BE2C (cell line): ENCODE data around the gene AFG1L.

Source experiments
- DNase-seq: peaks from one replicate; pipeline ENCODE4 v3.0.0-alpha.2; 2020
- H3K27me3 ChIP-seq: fragments of 250-450 bp; sonication (Bioruptor Pico); 2 replicates; pipeline ENCODE4 v1.5.1; 2020; ENCODE audit warnings: mild to moderate bottlenecking
- H3K36me3 ChIP-seq: fragments of 250-450 bp; sonication (Bioruptor Pico); 2 replicates; pipeline ENCODE4 v1.5.1; 2020; ENCODE audit warnings: mild to moderate bottlenecking
- H3K4me1 ChIP-seq: fragments of 250-450 bp; sonication (Bioruptor Pico); 2 replicates; pipeline ENCODE4 v1.5.1; 2020
- H3K4me3 ChIP-seq: 2 replicates; pipeline ENCODE4 v1.5.1; 2011; ENCODE audit warnings: low read depth, low read length
- H3K9me3 ChIP-seq: fragments of 250-450 bp; sonication (Bioruptor Pico); 2 replicates; pipeline ENCODE4 v1.5.1; 2020
- TF ChIP-seq, protein P1 (sequence below): IDR thresholded peaks from 2 replicates; pipeline ENCODE4 v1.5.1; 2012; ENCODE audit warnings: mild to moderate bottlenecking, low read depth, low read length

Gene AFG1L

GRCh38 chr6:108541843-108542759, 247.2 kb downstream of the AFG1L start:
- no peaks in the 10 kb centered on the region; the same call in 1 of the 2 replicates for H3K9me3 ChIP-seq

GRCh38 chr6:108543175-108543940, 248.5 kb downstream of the AFG1L start:
- TF ChIP-seq, protein P1, sequence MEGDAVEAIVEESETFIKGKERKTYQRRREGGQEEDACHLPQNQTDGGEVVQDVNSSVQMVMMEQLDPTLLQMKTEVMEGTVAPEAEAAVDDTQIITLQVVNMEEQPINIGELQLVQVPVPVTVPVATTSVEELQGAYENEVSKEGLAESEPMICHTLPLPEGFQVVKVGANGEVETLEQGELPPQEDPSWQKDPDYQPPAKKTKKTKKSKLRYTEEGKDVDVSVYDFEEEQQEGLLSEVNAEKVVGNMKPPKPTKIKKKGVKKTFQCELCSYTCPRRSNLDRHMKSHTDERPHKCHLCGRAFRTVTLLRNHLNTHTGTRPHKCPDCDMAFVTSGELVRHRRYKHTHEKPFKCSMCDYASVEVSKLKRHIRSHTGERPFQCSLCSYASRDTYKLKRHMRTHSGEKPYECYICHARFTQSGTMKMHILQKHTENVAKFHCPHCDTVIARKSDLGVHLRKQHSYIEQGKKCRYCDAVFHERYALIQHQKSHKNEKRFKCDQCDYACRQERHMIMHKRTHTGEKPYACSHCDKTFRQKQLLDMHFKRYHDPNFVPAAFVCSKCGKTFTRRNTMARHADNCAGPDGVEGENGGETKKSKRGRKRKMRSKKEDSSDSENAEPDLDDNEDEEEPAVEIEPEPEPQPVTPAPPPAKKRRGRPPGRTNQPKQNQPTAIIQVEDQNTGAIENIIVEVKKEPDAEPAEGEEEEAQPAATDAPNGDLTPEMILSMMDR: no peak
- Histone ChIP-seq H3K27me3 (no peaks in the 10 kb centered on the region), H3K36me3 (no peaks in the 10 kb centered on the region), H3K4me1 (peaks cover 3% of the 10 kb centered on the region; the same call in 1 of the 2 replicates), H3K4me3 (no peak overlapping the region), H3K9me3 (no peaks in the 10 kb centered on the region; the same call in 1 of the 2 replicates)
- DNase-seq: no peak

More at GRCh38 chr6:108541843-108542759, 247.2 kb downstream of the AFG1L start:
- Histone ChIP-seq H3K27me3 (no peaks in the 10 kb centered on the region), H3K4me3 (peak overlapping the region; percentile 51), H3K4me1 (peaks cover 3% of the 10 kb centered on the region; the same call in 1 of the 2 replicates), H3K36me3 (no peaks in the 10 kb centered on the region)
- TF ChIP-seq, protein P1: peak; percentile 96
- DNase-seq: peak; percentile 71

DNA sequence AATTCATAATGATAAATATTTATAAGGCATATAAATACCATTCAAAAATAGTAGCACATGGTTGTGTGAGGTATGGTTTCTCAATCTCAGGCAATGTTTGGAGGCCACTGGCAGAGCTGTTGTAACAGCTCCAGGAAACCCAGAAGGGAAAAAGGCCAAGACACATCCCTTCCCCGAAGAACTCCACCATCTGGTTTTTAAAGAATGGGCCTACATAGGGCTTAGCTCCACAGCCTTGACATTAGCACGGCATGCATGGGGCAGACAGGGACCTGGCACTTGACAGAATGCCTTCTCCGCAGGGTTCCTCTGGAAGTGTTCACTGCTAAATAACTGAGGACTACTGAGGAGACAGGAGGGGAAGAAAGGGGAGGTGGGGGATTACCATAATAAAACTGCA, 249.8 kb downstream of the AFG1L start:
- no peaks in the 10 kb centered on the region for H3K36me3 ChIP-seq
- TF ChIP-seq, protein P1: no peak
- H3K9me3 ChIP-seq: no peaks in the 10 kb centered on the region; the same call in 1 of the 2 replicates
- H3K4me3 ChIP-seq: no peak overlapping the region
- H3K27me3 ChIP-seq: no peaks in the 10 kb centered on the region
- H3K4me1 ChIP-seq: peaks cover 3% of the 10 kb centered on the region; the same call in 1 of the 2 replicates
- DNase-seq: no peak

DNA sequence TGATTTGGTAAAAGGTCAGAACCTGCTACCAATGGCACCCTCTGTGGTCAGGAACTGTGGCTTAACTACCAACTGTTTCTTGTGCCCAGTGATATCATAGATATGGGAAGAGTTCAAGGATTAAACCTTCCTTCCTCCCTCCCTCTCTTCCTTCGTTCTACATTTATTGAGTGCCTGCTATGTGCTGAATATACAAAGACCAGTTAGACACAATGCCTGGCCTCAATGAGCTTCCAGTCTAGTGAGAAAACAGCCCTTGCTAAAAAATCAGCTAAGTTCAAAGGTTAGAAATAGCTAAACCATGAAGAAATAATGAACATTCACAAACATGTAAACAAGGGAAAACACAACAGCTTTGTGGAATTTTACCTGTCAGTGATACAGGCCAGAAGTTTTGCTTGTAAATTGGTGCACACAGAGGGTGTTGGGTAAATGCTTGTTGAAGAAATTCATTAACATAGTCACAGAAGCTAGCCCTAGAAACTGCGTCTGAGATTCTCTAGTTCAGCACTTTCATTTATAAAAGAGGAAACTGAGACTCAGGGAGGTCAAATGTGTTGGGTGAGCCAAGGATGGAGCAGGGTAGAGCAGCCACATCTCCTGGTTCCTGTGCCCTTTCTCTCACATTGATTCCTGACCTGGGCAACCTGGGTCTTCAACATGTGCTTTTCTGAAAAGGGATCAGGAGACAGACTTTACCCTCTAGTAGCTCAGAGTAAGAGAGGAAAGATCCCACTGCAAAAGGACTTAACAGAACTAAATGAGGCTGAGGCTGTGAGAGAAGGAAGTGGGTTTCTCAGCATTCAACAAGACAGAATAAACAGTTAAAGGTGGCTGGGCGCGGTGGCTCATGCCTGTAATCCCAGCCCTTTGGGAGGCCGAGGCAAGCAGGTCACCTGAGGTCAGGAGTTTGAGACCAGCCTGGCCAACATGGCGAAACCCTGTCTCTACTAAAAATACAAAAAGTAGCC, 251.5 kb downstream of the AFG1L start:
- TF ChIP-seq, protein P1: no peak
- Histone ChIP-seq H3K36me3 (no peaks in the 10 kb centered on the region), H3K27me3 (no peaks in the 10 kb centered on the region), H3K4me3 (no peak overlapping the region), H3K4me1 (peaks cover 3% of the 10 kb centered on the region; the same call in 1 of the 2 replicates), H3K9me3 (no peaks in the 10 kb centered on the region; the same call in 1 of the 2 replicates)
- DNase-seq: no peak

DNA sequence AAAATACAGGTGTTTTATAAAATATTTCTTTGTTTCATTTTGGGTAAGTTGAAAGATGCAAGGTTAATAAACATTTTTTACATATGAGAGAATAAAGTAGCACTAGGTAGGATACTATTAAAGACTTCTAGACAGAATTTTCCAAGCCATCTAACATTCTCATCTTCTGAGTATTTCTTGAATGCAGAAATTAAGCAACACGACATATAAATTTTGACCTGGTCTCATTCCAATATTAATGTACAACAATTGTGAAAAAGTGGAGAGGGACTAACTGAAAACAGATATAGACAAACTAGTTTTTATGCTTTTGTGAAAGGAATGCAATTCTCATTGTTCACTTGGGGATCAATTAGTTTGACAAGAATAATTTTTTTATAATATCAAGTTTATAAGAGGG, 254.4 kb downstream of the AFG1L start:
- TF ChIP-seq, protein P1: no peak
- H3K27me3 ChIP-seq: no peaks in the 10 kb centered on the region
- H3K36me3 ChIP-seq: no peaks in the 10 kb centered on the region
- no peak for DNase-seq
- no peak overlapping the region for H3K4me3 ChIP-seq
- no peaks in the 10 kb centered on the region for H3K4me1 ChIP-seq
- no peaks in the 10 kb centered on the region; the same call in 1 of the 2 replicates for H3K9me3 ChIP-seq
